Measurements from ENCODE around the gene AK2. TPM values are rescaled to one million over a fixed set of nuclear protein-coding genes. Genes with fewer than 3 reads are reported as not detected.

AK2 gene
- total RNA-seq, 1 donor from 2014 or later = 173 TPM

- no peak overlapping the region for H3K4me3 ChIP-seq (ENCODE audit: low read depth, low read length)
- H3K36me3 ChIP-seq (ENCODE audit: control insufficient read depth, insufficient read depth, low read length) = no peaks in the 10 kb centered on the region
- no peaks in the 10 kb centered on the region for H3K27me3 ChIP-seq (ENCODE audit: control insufficient read depth, insufficient read depth, low read length)
- no peak for TF ChIP-seq CTCF (IDR thresholded peaks at IDR 0.05; ENCODE audit: insufficient read depth, low read length, severe bottlenecking)
- FAIRE-seq (no peak), DNase-seq (ENCODE audit: low read depth) (peak; percentile 61)
These were observed 45.8 kb downstream of the AK2 start for GRCh38 chr1:32990887-32991286.

GRCh38 chr1:32989160-32990050 lies 47.3 kb downstream of the AK2 start:
- no peaks in the 10 kb centered on the region for H3K27me3 ChIP-seq (ENCODE audit: control insufficient read depth, insufficient read depth, low read length)
- H3K4me3 ChIP-seq (ENCODE audit: low read depth, low read length) = no peak overlapping the region
- no peak for TF ChIP-seq CTCF (IDR thresholded peaks at IDR 0.05; ENCODE audit: insufficient read depth, low read length, severe bottlenecking)
- DNase-seq (ENCODE audit: low read depth) = peak; percentile 99
- H3K36me3 ChIP-seq (ENCODE audit: control insufficient read depth, insufficient read depth, low read length) = no peaks in the 10 kb centered on the region
- peak; percentile 86 for FAIRE-seq

- DNase-seq (ENCODE audit: low read depth) (peak; percentile 91), FAIRE-seq (no peak)
- H3K27me3 ChIP-seq (ENCODE audit: control insufficient read depth, insufficient read depth, low read length) = no peaks in the 10 kb centered on the region
- no peak overlapping the region for H3K4me3 ChIP-seq (ENCODE audit: low read depth, low read length)
- TF ChIP-seq CTCF (IDR thresholded peaks at IDR 0.05; ENCODE audit: insufficient read depth, low read length, severe bottlenecking) = no peak
- H3K36me3 ChIP-seq (ENCODE audit: control insufficient read depth, insufficient read depth, low read length) = no peaks in the 10 kb centered on the region
These were observed 48.0 kb downstream of the AK2 start for GRCh38 chr1:32988665-32989064.

- Histone ChIP-seq H3K27me3 (ENCODE audit: control insufficient read depth, insufficient read depth, low read length) (no peaks in the 10 kb centered on the region), H3K4me3 (ENCODE audit: low read depth, low read length) (no peak overlapping the region), H3K36me3 (ENCODE audit: control insufficient read depth, insufficient read depth, low read length) (no peaks in the 10 kb centered on the region)
- FAIRE-seq (no peak), DNase-seq (ENCODE audit: low read depth) (no peak)
- TF ChIP-seq CTCF (IDR thresholded peaks at IDR 0.05; ENCODE audit: insufficient read depth, low read length, severe bottlenecking) = no peak
These were observed 51.5 kb downstream of the AK2 start for GRCh38 chr1:32985226-32985625.

- H3K36me3 ChIP-seq (ENCODE audit: control insufficient read depth, insufficient read depth, low read length) = no peaks in the 10 kb centered on the region
- no peak for TF ChIP-seq CTCF (IDR thresholded peaks at IDR 0.05; ENCODE audit: insufficient read depth, low read length, severe bottlenecking)
- no peak overlapping the region for H3K4me3 ChIP-seq (ENCODE audit: low read depth, low read length)
- FAIRE-seq (no peak), DNase-seq (ENCODE audit: low read depth) (no peak)
- H3K27me3 ChIP-seq (ENCODE audit: control insufficient read depth, insufficient read depth, low read length) = no peaks in the 10 kb centered on the region
These were observed 52.1 kb downstream of the AK2 start for GRCh38 chr1:32984455-32985171.
